Activated gamma-delta T cell treated with Interleukin-2 at 50 U/mL for 16 hours (primary cell): ENCODE measurements around the gene NANS.
A peak's percentile ranks its signal among the peaks of the same experiment; 100 is the strongest.
"Not testable (repeated sequence)": the region's sequence is repeated elsewhere in the genome, so short reads cannot be mapped to it uniquely, and the experiment has no call there.

Experiments used
- DNase-seq: peaks from one replicate; pipeline ENCODE4 v3.0.0-alpha.2; 2020

The NANS gene

DNA sequence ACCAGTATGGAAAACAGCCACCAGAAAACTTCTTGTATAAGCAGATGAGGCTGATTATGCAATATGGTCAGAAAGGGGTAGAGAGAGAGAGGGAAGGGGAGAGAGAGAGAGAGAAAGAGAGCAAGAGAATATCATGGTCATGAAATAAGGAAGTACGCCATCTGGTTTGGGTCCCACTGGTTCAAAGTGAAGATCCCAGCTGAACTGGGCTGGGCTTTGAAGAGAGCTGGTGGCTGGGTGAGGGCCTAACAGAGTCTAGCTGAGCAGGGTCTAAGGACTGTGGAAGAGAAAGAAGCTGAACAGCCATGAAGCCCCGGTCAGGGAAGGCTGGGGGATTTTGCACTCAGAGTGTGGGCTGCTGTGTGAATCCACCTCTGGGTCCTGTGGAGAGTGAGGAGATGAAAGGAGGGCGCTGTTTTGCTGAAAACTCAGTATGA is 47.9 kb downstream of the NANS start:
- DNase-seq = no peak

DNA sequence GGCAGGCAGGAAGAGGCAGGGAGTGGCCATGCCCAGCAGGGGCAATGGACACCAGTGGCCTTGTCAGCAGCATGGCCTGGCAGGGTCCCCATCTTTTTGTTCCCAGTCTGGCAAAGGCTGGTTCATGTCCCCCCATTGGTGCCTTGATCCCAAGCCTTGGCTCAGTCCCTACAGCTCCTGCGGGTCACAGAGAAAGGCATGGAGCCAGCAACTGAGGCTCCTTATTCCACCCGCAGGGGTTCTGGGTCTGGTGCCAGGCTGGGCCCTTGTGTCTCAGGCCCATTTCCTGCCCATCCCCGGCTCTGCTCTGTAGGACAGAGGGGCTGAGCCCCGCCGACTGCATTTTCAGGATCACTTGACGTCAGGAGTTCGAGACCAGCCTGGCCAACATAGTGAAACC is 48.5 kb downstream of the NANS start:
- DNase-seq = no peak

DNA sequence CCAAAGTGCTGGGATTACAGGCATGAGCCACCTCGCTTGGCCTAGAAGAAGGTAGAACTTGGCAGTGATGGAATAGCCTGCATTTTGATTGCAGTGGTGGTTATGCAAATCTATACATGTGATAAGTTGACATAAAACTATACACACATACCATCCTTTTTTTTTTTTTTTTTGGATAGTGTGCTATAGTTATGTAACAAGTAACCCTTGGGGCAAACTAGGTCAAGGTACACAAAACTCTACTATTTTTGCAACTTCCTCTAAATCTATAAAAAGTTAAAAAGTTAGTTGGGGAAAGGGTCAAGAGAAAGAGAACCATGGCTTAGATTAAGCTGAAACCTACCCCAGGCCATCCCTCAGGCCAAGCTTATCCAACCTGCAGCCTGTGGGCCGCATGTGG is 51.4 kb downstream of the NANS start:
- no peak for DNase-seq

DNA sequence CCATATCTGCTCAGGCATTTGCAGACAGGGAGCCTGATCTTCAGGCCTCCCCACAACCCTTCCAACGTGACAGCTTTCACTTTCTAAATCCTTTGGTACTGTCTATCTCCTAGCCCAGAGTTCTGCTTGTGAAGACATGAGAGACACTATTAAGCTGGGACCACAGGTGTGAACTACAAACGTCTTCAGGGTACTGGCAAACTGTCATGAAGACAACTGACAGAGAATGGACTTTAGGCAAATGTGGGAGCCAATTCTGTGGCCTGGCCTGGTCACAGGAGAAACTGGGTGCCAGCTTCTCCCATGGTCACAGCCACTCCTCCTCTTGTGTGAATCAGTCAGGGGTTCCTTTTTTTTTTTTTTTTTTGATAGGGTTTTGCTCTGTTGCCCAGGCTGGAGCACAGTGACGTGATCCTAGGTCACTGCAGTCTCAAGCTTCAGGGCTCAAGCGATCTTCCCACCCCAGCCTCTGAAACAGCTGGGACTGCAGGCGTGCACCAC is 52.0 kb downstream of the NANS start:
- no peak for DNase-seq

DNA sequence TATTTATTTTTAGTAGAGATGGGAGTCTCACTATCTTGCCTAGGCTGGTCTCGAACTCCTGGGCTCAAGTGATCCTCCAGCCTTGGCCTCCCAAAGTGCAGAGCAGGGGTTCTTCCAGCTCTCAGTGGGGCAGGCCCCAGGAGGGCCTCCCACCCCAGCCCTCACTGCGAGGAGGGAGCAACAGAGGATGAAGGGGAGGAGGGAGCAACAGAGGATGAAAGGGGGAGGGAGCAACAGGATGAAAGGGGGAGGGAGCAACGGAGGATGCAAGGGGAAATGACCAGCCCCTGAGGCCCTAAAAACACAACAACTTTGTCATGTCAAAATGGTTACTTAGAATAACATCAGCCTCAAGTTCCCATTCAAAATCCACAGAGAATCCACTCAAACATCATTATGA is 52.5 kb downstream of the NANS start:
- DNase-seq = no peak

DNA sequence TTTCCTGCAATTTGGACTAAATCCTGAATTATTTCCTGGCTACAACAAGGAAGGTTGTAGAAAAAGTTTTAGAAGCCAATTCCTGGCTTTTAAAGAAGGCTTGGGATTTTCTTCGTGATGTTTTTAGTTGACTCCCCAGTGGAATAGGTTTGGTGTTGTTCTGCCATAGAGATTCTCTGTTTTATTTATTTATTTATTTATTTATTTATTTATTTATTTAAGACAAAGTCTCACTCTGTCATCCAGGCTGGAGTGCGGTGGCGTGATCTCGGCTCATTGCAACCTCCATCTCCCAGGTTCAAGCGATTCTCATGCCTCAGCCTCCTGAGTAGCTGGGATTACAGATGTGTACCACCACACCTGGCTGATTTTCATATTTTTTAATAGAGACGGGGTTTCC is 60.6 kb downstream of the NANS start:
- not testable (repeated sequence) for DNase-seq

DNA sequence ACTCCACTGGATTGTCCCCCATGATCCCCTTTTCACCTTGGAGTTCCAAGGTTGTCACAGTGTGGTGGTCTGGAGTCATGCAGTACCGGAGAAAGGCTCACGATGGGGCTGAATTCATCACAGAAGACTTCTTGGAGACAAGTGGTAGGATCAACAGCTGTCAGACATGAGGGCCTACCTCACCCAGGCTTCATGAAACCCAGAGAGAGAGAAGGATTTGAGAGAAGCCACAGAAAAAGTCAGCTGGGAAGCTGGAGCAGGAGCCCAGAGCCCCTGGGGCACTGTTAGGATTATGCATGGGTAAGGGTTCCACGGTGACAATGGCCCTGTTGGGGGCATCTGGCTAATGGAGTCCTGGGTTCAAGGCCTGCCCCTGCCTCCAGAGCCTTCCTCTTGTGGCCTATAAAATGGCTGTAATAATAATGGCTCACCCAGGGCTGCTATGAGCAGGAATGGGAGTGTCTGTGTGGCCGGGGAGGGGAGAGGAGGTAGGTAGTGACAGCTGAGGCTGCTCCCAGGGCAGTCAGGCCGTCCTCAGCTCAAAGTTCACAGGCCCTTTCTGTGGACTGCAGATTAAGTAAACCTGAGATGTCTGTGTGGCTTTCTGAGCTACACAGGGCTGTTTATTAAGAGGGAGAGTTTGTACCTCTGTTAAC is 61.6 kb downstream of the NANS start:
- DNase-seq = peak; percentile 42

DNA sequence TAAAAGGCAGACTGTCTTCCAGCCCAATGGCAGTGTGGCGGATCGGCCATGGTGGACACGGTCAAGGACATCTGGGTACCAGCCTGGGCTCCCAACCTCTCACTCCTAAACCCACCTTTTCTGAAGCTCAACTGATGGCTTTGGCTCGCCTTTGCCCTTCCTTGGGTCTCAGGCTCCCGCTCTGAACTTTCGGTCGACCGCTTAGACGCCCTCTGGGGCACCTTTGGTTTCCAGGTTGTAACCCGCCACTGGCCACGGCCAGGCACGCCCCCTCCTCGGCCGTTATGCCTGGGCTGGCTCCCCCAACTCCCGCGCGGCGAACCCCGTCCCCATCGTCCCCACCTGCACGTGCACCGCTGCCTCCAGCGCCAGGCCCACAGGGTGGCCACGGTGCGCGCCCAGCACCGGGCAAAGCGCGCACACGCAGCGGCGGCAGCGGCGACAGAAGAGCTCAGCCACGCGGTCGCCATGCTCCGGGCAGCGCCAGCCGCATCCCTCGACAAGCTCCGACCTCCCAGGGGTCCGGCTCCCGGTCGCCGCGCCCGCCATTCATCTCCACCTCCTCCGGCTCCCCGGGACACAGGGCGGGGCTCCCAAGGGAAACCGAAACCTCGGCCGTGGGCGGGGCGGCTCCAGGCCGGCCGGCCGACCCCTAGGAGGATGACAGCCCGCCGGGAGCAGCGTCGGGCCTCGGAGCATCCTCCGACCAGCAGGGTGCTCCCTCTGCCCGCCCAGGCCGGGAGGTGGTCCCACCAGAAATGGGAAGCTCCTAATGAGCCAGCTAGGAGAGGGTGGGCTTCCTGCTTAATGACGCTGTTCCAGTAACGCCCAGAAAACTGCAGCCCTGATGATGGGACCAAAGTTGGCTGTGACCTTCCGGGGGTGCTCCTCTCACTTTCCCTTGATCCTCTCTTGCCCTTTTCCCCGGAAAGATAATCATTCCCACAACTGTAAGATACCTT is 62.4 kb downstream of the NANS start, which contains the start of gene TRIM14:
Gene TRIM14 (minus strand): TSS at position 583 of the 962 bp plus-strand sequence. CDS start 34 bp downstream, at position 549.
- DNase-seq = peak; percentile 28

DNA sequence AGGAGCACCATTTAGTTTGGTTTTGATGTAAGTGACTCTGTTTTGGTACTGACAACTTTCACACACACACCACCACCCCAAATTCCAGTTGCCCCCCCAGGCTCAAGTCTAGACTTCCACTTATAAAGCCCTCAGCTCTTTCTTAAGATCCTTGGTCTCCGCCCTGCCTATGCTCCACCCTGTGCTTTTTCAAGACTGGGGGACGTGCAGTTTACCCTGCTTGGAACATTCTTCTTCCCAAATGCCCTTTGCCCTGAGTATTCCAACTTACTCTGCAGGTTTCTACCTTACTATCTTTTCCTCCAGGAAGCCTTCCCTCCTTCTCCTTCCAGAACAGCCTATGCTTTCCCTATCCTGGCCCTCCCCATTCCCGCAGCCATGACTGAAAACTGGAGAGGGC is 63.9 kb downstream of the NANS start:
- no peak for DNase-seq

DNA sequence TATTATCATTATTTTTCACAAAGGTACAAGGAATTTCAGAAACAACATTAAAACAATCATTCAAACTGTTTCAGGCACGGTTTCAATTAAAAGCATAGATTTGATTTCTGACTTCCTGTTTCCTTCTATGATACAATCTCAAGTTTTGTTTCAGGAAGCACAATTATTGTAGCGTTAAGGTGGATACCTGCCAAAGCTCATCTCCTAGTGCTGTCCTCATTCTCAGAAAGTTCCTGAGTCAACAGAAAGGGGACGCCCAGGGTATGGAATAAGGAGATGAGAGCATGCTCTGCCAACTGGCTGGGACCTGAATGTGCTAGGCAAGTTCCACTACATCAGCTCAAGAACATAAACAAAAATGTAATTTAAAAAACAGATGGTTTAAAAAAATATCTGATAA is 64.5 kb downstream of the NANS start:
- no peak for DNase-seq

DNA sequence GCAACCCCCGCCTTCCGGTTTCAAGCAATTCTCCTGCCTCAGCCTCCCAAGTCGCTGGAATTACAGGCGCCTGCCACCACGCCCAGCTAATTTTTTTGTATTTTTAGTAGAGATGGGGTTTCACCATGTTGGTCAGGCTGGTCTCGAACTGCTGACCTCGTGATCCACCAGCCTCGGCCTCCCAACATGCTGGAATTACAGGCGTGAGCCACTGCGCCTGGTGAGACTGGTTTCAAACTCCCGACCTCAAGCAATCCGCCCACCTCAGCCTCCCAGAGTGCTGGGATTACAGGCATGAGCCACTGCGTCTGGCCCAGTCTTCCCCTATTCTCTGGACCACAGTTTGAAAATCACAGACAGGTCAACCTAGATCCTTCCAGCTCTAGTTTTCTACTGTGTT is 67.6 kb downstream of the NANS start:
- not testable (repeated sequence) for DNase-seq

DNA sequence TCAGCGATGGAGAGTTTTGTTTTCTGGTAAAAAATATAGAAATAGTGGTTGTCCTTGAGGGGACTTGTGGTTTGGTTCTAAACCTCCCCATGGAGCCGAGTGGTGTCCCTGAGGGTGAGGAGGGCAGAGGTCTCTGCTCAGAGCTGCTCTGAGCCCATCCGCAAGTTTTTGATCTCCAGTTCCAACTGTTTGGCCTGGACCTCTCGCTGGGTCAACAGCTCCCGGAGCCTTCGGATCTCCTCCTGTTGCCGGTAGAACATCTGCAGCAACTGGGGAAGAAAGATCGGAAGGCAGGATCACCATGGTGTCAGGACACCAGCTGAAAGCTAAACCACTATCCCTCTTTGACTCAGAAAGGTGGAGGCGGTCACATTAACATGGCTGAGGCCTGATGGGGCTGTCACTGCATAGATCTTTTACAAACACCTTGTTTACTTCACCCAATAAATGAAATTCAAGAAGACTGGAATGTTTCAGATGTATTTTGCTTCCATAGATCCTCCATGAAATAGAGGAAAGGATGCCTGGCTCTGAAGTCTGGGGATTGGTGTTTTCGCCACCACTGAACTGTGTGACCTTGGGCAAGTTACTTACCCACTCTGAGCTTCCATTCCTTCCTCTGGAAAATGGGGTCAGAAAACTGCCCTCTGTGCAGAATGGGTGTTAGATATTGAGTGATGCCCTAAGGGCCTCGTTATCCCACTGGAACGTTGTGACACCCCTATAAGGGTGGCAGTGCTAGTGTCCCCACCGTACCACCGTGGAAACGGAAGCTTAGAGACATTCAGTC is 68.3 kb downstream of the NANS start:
- no peak for DNase-seq

DNA sequence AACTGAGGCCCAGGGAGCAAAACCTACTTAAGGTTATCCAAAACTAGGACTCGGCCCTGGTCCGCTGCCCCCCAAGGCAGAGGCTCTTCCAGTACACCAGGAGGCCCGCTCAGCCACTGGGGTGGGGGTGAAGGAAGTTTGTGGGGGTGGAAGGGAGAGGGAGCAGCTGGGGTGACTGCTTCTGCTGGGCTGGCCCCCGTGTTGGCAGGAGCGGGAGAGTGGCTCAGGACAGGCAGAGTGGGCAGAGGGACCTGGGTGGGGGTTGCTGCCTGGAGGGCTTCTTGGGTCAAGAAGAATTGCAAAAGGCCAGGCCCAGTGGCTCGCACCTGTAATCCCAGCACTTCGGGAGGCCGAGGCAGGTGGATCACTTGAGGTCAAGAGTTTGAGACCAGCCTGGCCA is 70.7 kb downstream of the NANS start:
- DNase-seq = no peak

DNA sequence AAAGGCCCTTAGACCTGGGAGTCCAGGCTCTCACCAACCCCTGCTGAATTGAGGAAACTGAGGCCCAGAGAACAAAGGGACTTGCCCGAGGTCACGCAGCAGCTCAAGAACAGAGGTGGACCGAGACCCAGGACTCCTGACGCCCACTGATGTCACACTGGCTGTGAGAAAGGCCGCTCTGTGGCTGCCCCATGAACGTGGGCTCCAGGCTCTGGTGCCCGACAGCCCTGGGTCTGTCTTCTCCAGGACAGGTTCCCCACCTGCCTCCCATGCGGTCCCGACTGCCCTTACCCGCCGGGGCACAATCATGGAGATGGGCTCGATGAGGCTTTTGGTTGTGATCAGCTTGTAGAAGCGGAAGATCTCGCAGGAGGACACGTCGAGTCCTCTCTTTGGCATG is 71.8 kb downstream of the NANS start:
- DNase-seq = no peak

DNA sequence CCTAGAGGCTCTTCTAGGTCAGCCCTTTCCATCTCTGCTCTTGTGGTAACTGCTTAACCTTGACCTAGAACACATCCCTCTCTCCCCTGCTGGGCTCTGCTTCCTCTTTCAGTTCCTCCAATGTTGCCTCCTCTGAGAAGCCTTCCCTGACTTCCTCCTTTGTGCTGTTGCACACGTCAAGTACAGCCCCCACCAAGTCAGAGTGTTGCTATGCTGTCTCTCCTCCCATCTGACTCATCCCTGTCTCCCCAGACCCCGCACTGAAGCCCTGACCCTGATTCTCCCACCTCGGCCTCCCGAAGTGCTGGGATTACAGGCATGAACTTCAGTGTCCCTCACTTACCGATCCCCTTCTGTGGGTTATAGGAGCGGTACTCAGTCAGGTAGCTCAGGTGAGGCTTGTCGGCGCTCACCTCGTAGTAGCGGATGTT is 72.9 kb downstream of the NANS start:
- no peak for DNase-seq

DNA sequence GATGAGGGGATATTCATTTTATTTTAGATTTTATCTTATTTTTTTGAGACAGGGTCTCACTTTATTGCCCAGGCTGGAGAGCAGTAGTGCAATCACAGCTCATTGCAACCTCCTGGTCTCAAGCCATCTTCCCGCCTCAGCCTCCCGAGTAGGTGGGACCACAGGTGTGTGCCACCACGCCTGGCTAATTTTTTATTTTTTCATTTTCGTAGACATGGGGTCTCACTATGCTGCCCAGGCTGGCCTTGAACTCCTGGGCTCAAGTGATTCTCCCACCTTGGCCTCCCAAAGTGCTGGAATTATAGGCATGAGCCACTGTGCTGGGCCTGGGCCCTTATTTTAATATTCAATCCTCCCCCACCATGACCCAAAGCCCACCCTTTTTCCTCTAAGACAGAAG is 73.5 kb downstream of the NANS start:
- not testable (repeated sequence) for DNase-seq

DNA sequence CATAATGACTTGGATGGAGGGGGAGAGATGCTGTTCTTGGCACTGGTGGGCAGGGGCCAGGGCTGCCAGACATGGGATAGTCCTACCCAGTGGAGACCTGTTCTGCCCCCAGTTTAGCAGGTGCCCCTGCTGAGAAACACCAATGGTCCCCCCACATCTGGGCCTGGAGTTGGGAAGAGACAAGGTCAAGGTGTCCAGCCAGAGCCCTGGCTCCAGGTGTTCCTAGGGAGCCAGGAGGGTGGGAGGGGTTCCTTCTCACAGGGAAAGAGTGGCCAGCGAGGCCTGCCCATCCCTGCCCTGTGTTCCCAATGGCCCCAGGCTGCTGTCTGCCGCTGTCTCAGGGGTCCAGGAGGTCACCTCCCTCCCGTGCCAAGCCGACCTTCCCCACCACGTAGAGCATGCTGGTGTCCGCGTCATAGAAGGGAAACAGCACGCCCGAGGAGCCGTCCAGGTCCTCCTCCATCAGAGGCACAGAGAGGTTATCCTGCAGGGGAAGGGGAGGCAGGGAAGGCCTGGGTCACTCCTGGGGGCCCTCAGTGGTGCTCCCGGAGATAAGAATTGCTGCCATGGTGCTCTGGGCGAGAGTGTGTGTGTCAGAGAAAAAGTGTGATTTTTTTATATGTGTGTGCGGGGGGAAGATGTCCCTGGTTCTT is 74.2 kb downstream of the NANS start:
- DNase-seq = no peak

DNA sequence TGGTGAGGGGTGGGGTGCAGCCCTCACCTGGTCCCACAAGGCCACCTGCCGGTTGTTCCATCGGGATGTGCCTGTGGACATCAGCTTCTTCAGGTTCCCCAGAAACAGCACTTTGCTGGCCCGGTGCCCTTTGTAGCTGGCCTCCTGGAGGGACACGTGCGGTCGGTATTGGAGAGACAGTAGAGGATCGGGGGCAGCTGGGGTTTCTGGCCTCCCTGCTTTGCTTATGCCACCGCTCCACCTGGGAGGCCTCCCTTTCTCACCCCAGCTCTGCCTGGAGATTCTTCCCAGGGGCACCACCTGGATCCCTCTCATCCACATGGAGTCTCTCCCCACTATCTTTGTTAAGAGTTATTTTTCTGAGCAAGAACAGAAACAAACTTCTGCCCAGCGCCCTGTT is 75.6 kb downstream of the NANS start:
- no peak for DNase-seq
